Activated gamma-delta T cell treated with Interleukin-2 at 50 U/mL for 16 hours (primary cell): ENCODE results near the gene DDX24.
A peak's percentile ranks its signal among the peaks of the same experiment; 100 is the strongest.

ENCODE experiments used
- DNase-seq: peaks from one replicate; pipeline ENCODE4 v3.0.0-alpha.2; 2020

DDX24 gene

GRCh38 chr14:94005324-94006073 is 75.5 kb downstream of the DDX24 start:
- DNase-seq: no peak

DNA sequence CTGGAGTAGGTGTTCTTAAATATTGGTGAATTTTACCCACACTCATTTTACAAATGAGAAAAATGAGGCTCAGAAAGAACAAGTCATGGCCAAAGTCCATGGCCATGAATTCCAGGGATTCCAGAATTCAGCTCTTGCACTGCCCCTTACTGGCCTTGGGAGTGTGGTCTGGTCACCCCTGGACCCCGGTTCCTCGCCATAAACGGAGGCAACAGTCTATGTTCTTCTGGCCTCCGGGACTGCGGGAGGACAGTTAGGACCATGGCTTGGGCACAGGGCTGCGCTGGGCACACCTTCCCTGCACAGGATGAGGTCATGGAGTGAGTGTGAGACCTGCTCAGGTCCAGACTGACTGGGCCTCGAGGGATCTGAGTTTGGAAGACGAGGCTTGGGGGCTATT is 77.0 kb downstream of the DDX24 start:
- DNase-seq: no peak

DNA sequence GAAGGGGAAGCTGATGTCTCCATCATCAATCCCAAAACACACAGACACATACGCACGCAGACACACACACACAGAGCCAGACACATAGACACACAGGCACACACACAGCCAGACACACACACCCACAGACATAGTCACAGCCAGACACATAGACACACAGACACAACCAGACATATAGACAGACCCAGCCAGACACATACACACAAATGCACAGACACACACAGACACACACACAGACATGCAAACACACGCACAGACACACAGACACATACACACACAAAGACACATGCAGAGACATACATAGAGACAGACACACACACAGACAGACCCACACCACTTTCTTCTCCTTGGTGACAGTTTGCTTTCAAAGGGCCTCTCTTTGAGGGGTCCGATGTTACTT is 77.6 kb downstream of the DDX24 start:
- DNase-seq: no peak

DNA sequence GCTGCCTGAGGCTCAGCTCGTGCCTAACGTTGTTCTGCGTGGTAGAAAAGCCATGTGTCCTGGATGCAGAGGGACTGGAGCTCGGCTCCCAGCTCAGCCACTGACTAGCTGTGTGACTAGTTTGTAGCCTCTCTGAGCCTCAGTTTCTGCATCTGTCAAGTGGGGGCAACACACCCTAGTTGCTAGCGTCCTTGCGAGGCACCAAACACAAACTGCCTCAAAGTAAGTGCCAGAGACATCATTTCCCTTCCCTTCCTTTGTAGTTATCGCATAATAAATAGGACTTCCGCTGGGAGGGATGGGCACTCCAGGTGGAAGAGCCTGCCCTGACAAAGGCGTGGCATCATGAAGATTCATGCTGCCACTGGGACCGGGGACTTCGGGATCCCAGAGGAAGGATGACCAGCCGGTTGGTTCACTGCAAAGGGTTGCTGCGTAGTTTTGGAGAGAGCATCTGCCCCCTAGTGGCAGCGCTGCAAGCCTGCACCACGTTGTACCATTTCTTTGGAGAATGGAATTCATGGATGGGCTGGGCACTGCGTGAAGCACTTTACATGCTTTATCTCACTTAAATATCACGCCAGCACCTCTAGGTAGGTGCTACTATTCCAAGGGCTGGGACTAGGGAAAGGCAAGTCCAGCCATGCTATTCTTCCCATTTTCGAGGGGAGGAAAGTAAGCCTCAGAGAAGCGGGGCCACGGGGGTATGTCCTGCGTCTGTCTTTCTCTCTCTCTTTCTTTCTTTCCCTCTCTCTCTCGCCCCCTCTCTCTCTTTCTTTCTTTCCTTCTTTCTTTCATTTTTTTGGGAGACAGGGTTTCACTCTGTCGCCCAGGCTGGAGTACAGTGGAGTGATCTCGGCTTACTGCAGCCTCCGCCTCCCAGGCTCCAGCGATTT is 79.3 kb downstream of the DDX24 start:
- DNase-seq: peak; percentile 60

DNA sequence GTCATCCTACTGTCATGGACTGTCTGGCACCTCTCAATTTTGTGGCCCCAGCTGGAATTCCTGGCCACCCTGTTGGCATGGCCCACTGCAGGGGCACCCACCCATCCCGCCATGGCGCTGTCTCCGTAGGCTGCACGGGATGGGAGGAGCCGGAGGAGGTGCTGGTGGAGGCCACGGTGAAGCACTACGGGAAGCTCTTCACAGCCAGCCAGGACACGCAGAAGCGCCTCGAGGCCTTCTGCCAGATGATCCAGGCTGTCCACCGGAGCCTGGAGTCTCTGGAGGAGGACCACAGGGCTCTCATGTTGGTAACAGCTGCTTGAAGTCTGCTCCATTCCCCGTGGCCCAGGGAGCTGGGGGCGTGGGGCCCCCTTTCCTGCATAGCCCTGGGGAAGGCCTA is 80.0 kb downstream of the DDX24 start:
- DNase-seq: no peak

GRCh38 chr14:94000267-94000666 is 80.7 kb downstream of the DDX24 start:
- no peak for DNase-seq

GRCh38 chr14:93999573-93999972 is 81.4 kb downstream of the DDX24 start:
- DNase-seq: no peak

- no peak for DNase-seq
Measured at GRCh38 chr14:93998871-93999403, 82.1 kb downstream of the DDX24 start.
